Endometrial microvascular endothelial cells (primary cell): ENCODE results near the gene YLPM1. TPM values are rescaled to one million over a fixed set of nuclear protein-coding genes. Genes with fewer than 3 reads are reported as not detected.
"Not testable (repeated sequence)": the region's sequence is repeated elsewhere in the genome, so short reads cannot be mapped to it uniquely, and the experiment has no call there.

Experiments used
- in situ Hi-C: cut with HindIII; loops from 2 replicates; pipeline ENCODE4 v1.10.0; 2017; ENCODE audit warnings: low sequenced_read_pairs, low pct_unique_long_range_greater_than_20kb; ENCODE audit errors: inconsistent ontology term
- total RNA-seq: library from RNA; depleted of rRNA; stranded (reverse); fragments of >200 nt; gene quantifications from one replicate; pipeline ENCODE4 v1.2.3, GENCODE V29; 2015; ENCODE audit errors: inconsistent ontology term

The YLPM1 gene, protein sequence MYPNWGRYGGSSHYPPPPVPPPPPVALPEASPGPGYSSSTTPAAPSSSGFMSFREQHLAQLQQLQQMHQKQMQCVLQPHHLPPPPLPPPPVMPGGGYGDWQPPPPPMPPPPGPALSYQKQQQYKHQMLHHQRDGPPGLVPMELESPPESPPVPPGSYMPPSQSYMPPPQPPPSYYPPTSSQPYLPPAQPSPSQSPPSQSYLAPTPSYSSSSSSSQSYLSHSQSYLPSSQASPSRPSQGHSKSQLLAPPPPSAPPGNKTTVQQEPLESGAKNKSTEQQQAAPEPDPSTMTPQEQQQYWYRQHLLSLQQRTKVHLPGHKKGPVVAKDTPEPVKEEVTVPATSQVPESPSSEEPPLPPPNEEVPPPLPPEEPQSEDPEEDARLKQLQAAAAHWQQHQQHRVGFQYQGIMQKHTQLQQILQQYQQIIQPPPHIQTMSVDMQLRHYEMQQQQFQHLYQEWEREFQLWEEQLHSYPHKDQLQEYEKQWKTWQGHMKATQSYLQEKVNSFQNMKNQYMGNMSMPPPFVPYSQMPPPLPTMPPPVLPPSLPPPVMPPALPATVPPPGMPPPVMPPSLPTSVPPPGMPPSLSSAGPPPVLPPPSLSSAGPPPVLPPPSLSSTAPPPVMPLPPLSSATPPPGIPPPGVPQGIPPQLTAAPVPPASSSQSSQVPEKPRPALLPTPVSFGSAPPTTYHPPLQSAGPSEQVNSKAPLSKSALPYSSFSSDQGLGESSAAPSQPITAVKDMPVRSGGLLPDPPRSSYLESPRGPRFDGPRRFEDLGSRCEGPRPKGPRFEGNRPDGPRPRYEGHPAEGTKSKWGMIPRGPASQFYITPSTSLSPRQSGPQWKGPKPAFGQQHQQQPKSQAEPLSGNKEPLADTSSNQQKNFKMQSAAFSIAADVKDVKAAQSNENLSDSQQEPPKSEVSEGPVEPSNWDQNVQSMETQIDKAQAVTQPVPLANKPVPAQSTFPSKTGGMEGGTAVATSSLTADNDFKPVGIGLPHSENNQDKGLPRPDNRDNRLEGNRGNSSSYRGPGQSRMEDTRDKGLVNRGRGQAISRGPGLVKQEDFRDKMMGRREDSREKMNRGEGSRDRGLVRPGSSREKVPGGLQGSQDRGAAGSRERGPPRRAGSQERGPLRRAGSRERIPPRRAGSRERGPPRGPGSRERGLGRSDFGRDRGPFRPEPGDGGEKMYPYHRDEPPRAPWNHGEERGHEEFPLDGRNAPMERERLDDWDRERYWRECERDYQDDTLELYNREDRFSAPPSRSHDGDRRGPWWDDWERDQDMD (N-terminal part only)
- 24.3 TPM for total RNA-seq

DNA sequence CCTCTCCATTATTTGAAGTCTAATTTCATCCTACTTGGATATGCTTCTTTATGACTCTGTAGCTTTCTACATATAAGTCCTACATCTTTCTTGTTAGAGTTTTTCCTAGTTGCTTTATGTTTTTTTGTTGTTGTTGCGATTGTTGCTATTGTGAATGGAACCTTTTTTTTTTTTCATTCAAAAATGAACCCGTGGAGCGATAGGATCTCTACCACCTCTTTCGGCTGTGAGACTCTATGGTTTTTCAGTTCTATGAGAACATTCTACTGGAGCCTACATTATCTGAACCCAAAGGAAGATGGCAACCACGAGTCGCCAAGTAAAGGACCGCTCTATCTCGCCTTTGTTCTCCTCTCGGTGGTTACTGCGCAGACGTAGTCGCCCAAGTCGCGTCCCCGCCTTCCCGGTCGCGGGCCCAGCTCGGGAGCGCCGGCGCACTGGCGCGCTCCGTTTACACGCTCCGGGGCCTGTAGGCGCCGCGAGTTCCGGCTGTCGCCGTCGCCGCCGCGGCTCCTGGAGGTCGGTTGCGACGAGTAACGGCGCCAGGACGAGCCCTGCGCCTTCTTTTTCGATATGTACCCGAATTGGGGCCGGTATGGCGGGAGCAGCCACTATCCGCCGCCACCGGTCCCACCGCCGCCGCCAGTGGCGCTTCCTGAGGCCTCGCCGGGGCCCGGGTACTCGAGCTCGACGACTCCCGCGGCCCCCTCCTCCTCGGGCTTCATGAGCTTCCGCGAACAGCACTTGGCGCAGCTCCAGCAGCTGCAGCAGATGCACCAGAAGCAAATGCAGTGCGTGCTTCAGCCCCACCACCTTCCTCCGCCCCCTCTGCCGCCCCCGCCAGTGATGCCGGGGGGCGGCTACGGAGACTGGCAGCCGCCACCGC lies at the start of gene YLPM1:
TSS of gene YLPM1 (plus strand) at position 400 of the 886 bp plus-strand sequence. CDS start at position 574, 174 bp downstream.
- in situ Hi-C loops: no loop called here

DNA sequence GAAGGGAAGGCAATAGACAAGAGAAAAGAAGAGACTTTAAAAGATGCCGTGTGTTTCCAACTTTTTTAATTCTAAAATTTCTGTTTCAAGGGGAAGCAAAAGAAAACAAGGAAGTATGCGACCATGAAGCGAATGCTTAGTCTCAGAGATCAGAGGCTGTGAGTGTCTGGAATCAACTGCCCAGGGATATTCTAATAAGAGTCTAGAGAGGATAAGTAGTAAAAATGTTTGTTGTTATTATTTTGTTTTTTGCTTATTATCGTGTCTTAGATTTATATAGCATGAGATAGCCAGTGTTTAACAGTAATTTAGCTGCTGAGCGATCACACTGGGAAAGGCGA lies 49.8 kb upstream of the YLPM1 start:
- in situ Hi-C loops: no loop called here

DNA sequence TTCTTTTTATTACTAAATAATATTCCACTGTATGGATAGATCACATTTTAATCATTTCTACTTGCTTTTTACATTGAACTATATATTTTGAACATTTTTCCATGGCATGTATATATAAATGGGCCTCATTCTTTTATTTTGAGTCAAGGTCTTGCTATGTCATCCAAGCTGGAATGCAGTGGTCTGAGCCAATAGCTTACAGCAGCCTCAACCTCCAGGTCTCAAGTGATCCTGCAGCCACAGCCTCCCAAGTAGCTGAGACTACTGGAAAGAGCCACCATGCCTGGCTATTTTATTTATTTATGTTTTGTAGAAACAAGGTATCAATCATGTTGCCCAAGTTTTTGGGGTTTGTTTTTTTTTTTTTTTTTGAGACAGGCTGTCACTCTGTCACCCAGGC lies 42.6 kb upstream of the YLPM1 start:
- in situ Hi-C loops: no loop called here

DNA sequence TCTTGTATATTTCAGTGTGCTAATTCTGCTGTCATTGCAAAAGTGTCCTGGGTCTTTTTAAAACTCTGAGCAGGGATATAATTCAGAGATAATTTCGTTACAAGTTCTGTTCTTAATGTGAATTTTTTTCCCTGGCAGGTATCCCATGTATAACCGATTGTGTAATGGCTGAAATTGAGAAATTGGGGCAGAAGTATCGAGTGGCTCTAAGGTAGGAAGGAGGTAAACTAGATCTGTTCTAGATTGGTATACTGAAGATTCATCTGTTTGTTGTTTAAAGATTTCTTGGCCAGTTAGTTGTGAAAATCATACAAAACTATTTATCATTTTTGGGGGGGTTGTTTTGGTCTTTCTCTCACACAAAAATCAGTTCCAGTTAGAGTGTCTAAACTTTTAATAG lies 40.0 kb upstream of the YLPM1 start:
- in situ Hi-C loops: no loop called here

DNA sequence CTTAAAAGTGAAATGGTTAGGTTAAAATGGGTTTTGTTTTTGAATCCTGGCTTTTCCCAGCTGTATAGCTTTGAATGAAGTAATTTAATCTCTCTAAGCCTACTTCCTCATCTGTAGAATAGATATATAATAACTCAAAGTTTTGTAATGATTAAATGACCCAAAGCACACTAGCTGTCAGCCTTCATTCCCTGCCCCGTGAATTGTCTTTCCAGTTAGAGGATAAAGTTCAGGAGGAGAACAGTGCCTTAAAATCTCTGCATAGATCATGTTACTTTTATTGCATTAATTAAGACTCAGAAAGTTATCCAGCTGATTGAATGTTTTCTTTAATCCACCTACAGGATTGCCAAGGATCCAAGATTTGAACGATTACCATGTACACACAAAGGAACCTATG lies 30.7 kb upstream of the YLPM1 start:
- in situ Hi-C loops: no loop called here

DNA sequence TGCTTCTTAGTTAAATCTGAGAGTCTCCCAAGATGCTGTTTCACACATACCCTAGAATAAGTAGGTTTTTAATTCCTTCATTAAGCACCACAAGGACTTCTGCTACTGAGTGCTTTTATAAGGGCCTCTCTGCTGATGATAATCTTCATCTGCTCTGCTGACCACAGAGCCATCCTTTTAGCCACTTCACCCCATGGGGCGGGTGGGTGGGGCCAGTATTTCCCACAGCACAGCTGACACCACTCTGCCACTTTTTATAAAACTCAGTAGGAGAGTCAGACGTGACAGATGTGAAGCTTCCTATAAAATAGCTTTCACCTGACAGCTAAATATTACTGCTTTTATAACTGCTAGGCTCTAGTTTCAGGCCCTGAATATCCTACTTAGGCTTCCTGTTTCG lies 29.9 kb upstream of the YLPM1 start:
- in situ Hi-C loops: no loop called here

DNA sequence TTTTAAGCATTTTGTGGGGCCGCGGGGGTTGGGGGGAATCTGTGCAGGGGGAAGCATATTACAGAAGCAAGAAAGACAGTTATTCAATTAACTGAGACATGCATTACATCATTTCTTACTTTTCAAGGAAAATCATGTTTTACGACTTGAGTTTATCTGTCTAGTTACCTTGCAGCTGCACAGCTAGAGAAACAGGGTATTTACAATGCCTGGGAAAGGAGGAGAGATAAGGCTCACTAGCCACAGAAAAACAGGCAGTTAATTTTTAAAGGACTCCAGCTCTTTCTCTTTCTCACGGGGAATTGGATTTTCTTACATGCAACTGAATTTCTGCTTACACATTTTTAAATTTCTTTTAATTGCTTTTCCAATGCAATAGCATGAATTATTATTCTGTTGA lies 28.0 kb upstream of the YLPM1 start:
- in situ Hi-C loops: no loop called here

DNA sequence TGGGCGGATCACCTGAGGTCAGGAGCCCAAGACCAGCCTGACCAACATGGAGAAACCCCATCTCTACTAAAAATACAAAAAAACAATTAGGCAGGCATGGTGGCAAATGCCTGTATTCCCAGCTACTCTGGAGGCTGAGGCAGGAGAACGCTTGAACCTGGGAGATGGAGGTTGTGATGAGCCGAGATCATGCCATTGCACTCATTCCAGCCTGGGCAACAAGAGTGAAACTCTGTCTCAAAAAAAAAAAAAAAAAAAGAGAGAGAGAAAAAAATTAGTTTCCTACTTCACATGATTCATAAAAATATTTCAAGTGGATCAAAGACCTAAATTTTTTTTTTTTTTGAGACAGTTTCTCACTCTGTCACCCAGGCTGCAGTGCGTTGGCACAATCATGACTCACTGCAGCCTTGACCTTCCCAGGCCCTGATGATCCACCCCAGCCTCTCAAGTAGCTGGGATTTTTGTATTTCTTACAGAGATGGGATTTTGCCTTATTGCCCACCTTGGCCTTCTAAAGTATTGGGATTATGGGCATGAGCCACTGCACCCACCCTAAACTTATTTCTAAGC lies 25.3 kb upstream of the YLPM1 start:
- in situ Hi-C loops: no loop called here

DNA sequence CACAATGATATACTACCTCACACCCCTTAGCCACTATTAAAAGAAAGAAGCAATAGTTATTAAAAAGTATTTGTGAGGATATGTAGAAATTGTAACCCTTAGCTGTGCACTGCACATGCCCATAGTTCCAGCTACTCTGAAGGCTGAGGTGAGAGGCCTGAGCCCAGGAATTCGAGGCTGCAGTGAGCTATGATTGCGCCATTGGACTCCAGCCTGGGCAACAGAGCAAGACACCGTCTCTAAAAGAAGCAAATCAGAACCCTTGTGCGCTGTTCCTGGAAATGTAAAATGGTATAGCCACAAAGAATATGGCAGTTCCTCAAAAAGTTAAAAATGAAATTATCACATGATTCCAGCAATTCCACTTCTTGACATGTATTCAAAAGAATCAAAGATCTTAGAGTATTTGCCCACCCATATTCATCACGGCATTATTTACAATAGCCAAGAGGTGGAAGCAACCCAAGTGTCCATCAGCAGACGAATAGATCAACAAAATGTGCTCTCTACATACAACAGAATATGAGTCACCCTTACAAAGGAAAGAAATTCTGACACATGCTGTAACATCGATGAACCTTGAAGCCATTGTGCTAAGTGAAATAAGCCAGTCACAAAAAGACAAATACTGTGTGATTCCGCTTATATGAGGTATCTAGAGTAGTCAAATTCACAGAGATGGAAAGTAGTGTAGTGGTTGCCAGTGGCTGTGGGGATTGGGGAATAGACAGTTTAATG lies 23.7 kb upstream of the YLPM1 start:
- in situ Hi-C loops: no loop called here

DNA sequence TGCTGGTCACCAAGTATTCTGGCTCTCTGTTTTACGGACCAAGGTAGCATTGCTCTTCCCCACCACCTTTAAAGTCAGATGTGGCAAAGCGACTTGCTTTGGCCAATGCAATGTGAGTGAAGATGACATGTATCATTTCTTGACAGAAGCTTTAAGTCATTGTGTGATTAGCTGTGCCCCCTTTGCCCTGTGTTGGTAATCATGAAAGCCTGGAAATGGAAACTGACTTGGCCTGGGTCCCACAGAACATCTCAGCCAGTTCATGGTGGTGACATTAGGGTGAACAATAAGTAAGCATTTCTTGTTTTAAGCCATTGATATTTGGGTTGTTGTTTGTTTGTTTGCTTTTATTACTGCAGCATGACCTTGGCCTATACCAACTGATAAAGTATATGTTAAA lies 15.9 kb upstream of the YLPM1 start:
- in situ Hi-C loops: no loop called here

DNA sequence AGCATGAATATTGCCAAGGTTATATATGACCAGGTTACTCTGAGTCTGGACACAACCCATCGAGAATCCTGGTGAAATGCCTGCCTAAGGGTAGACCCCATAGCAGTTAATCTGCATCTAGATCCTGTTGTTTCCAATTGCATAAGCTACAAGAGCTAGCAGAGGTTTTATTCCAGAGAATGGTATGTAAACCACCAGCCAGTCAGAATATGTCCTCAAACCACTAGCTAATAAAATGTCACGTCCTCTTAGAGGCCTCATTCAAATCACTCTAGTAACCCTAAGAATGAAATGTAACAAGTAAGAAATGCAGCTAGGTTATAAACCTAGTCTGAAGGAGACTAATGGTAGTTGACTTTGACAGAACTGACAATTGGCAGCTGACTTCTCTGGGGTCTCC lies 9.0 kb upstream of the YLPM1 start:
- in situ Hi-C loops: no loop called here

DNA sequence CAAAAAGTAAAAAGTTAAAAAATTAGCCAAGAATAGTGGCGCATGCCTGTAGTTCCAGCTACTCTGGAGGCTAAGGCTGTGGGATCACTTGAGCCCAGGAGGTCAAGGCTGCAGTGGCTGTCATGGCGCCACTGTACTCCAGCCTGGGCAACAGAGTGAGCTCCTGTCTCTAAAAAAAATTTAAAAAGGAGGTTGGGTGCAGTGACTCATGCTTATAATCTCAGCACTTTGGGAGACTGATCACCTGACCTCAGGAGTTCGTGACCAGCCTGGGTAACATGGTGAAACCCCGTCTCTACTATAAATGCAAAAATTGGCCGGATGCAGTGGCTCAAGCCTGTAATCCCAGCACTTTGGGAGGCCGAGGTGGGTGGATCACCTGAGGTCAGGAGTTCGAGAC lies 8.2 kb upstream of the YLPM1 start:
- in situ Hi-C loops: no loop called here

DNA sequence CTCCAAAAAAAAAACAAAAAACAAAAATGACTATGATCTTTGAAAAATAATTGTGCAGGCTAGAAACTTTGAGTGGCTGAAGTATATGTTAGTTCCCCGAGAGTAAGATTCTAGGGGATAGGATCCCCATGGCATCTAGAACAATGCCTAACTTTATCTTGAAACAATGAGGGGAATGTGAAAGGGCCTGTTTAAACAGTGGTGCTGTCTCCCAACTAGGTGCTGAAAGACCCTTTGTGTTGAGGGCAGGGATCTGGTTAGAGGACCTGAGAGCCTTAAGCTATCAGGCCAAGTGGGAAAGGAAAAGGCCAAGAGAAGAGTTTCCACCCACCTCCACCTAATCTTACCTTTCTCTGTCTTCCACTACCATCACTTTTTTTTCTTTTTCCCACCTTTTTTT lies 6.8 kb upstream of the YLPM1 start:
- in situ Hi-C loops: no loop called here

DNA sequence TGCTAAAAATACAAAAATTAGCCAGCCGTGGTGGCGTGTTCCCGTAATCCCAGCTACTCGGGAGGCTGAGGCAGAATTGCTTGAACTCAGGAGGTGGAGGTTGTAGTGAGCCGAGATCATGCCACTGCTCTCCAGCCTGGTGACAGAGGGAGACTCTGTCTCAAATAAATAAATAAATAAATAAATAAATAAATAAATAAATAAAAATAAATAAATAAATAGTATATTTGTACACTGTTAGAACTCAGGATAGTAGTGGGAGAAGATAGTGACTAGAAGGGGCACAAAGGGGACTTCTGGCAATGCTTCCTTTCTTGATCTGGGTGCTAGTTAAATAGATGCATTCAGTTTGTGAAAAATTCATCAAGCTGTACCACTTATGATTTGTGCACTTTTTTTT lies 4.6 kb upstream of the YLPM1 start:
- in situ Hi-C loops: not testable (repeated sequence)

DNA sequence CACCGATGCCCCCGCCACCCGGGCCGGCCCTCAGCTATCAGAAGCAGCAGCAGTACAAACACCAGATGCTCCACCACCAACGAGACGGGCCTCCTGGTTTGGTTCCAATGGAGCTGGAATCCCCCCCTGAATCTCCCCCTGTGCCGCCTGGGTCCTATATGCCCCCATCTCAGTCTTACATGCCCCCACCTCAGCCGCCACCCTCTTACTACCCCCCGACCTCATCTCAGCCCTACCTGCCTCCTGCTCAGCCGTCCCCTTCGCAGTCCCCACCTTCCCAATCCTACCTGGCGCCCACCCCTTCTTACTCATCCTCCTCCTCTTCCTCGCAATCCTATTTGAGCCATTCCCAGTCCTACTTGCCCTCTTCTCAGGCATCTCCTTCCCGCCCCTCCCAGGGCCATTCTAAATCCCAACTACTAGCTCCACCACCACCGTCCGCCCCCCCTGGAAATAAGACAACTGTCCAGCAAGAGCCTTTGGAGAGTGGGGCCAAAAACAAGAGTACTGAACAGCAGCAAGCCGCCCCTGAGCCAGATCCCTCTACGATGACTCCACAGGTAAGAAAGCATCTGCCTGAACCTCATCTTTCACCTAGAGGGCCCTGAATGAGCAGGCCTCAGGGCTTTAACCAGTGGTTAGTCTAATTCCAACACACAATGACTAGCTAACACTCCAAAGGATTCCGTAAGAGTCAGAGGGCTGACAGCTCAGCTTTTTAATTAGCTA lies 851 bp downstream of the YLPM1 start:
- in situ Hi-C loops: no loop called here

DNA sequence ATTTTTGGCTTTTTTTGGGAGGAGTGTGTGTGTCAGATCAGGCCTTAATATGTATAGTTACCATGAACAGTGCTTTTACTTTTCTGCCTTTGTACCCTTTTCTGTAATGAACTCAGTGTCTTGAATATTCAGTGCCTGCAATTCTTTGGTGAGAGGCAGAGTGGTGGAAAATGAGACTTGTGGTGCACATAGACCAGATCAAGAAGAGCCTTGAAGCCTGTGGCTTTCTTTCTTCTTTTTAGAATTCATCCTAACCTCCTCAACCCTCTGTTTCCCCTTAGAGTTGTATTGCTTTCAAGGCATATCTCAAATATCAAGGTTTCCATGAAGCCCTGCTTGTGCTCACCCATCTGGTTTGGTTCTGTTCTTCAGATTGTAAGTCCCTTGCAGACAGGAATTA lies 2.6 kb downstream of the YLPM1 start:
- in situ Hi-C loops: no loop called here

DNA sequence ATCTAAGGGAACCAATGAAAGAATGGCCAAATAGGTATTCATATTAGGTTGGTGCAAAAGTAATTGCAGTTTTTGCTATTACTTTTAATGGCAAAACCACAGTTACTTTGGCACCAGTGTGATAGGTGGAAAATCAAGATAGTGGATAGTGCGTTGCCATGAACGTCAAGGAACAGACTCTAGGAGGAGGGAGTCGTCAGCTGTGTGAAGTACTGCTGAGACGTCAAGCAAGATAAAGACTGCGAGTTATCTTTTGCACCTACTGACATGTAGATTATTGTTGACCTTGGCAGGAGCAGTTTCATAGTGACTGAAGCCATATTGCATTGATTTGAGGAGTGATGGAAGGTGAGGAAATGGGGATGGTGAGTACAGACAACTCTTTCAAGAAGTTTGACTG lies 8.3 kb downstream of the YLPM1 start:
- in situ Hi-C loops: no loop called here
